GM12865 (cell line): ENCODE results near the gene FHIT.

Experiments
- DNase-seq: peaks from one replicate; pipeline ENCODE4 v3.0.0; 2010; ENCODE audit warnings: low read depth
- H3K4me3 ChIP-seq: 2 replicates; pipeline ENCODE4 v1.5.1; 2011; ENCODE audit warnings: mild to moderate bottlenecking, low read depth, low read length, control low read depth
- TF ChIP-seq, protein P1 (sequence below): IDR thresholded peaks from 2 replicates; pipeline ENCODE4 v1.5.1; 2011; ENCODE audit warnings: low read length, control low read depth, low read depth, inconsistent platforms; ENCODE audit not compliant: insufficient read depth; ENCODE audit errors: missing control alignments

FHIT gene

DNA sequence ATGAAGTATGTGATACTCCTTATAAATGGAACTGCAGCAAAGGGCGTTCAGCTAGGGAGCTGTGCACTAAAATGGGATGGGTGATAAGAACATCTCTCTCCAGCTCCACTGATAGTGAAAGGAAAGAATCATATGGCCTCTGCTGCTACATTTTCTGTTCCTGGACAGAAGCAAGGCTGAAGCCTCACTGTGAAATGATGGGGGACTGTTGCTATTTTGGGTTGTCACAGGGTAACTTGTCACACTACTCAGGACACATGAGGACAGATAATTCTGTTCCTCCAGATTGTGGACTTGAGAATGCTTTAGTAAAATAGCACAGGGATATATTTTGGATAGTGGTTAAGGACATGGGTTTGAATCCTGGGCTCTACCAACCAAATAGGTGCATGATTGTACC is 423.6 kb downstream of the FHIT start:
- no peak overlapping the region for H3K4me3 ChIP-seq
- TF ChIP-seq, protein P1, sequence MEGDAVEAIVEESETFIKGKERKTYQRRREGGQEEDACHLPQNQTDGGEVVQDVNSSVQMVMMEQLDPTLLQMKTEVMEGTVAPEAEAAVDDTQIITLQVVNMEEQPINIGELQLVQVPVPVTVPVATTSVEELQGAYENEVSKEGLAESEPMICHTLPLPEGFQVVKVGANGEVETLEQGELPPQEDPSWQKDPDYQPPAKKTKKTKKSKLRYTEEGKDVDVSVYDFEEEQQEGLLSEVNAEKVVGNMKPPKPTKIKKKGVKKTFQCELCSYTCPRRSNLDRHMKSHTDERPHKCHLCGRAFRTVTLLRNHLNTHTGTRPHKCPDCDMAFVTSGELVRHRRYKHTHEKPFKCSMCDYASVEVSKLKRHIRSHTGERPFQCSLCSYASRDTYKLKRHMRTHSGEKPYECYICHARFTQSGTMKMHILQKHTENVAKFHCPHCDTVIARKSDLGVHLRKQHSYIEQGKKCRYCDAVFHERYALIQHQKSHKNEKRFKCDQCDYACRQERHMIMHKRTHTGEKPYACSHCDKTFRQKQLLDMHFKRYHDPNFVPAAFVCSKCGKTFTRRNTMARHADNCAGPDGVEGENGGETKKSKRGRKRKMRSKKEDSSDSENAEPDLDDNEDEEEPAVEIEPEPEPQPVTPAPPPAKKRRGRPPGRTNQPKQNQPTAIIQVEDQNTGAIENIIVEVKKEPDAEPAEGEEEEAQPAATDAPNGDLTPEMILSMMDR, result no peak
- no peak for DNase-seq

DNA sequence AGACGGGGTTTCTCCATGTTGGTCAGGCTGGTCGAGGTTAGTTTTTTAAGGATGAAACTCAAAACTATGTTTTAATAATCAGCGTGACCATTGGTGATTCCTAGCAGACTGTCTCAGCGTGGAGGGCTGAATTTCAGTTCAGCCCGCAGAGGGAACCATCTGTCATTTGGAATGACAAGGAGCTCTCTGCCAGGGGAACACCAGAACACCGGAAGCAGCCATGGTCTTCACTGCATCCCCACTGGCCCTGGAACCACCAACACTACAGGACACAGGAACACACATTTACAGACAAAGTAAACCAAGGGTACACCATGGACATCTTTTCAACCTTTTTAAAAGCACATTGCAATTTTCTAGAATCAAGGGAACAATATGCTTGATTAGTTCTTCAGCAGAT is 424.7 kb downstream of the FHIT start:
- no peak for DNase-seq
- TF ChIP-seq, protein P1, result no peak

DNA sequence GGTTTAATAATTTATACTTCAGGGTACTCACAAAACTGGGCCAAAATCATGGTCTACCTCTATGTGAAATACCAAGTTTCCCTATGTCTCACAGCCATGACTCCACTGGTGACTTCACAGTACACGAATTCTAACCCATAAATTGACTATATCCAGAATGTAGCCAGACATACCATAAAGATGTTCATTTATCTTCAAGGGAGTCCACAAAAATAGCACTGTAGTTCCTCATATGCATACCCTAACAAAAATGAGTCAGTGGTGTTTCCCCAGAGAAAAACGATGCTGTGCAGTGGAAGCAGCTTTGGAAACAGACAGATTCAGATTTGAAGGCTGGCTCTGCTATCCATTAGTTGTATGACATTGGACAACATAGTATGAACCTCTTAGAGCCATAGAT is 438.8 kb downstream of the FHIT start:
- TF ChIP-seq, protein P1, result no peak
- no peak for DNase-seq
- no peak overlapping the region for H3K4me3 ChIP-seq

More for the DNA sequence above, 424.7 kb downstream of the FHIT start:
- H3K4me3 ChIP-seq, result no peak overlapping the region

DNA sequence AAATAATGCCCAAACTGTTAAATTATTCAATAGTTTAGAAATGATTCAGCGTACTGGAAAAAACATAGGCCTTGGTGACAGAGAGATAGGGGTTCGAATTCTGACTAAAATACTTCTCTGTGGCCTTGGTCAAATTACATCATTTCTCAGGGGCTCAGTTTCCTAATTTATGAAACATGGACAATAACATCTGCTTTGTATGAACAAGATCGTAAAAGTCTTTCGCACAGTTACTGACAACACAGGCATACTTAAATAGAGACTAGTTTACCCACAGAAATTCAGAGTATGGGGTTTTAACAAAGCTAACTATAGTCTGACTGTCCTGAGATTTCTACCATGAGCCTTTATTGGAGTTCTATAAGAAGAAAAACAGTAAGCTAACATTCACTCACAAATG is 440.4 kb downstream of the FHIT start:
- no peak overlapping the region for H3K4me3 ChIP-seq
- TF ChIP-seq, protein P1, result no peak

DNA sequence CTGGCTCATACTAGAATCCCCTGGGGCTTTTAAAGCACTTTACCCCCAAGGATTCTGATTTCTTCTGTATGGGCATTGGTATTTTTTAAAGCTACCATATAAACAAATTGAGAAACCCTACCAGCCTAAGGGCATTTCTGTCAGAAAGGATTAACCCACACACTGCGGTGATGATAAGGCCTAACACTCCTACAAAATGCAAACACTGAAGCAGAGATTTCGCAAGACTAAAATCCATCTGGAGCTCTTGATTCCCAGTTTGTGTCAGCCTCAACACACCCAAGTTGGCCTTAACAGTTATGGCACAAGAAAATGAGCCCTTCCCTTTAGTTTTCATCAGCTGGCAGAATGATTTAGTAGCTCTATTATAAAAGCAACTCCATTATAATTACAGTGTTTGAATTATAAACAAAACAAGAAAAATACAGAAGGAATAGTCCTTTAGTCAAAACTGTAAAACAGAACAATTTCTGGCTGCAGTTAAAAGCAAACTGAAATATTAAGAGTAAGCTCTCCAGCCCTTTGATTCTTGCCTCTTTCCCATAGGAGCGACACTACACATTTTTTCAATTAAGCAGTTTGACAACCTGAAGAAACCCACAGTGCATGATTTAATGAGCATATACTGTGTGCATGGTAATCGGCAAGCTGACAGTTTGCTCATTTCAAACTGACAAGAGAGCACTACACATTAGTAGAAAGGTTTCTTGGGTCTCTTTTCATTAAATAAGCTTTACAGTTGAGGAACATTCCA is 441.2 kb downstream of the FHIT start:
- TF ChIP-seq, protein P1, result no peak

More for the DNA sequence above, 440.4 kb downstream of the FHIT start:
- DNase-seq, result no peak

DNA sequence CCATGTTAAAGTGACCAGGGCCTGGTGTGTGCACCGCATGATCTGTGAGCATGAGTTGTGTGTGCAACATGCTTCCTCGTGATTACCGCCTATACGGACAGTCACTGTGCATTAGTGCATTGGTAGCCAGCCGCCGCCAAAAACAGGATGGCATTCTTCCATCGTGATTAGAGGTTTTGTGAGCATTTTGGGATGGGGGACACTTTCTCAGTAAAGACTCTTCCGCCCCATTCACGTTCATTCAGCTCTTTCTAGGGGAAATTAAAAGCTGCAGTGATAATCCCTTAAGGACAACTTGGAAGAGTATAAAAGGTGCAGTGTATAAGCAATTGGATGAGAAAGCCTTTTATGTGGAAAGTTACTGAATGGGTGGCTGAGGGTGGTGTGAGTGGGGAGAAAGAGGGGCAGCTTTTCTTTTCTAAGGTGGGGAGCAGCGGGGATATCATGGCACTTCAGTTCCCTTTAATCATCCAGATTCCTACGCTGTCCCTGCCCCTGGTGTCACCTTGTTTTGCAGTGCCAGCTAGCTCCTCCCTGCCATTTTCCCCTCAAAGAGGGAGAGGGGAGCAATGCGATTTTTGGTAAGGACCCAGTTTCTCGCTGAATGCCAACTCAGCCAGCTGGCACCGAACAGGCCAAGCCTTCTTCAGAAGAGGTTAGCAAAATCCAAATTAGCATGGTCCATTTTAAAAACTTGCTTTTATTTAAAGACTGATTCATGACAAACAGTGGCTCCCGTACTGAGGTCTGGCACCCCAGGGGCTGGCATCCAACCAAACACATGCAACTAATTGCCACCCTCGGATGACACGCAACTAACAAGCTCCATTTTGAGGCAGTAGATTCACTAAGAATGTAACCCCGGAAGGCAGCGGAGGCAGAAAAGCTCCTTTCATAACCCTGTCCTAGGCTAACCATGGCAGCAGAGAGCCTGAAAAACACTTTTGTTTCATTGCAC is 447.8 kb downstream of the FHIT start:
- TF ChIP-seq, protein P1, result no peak

More for the DNA sequence above, 441.2 kb downstream of the FHIT start:
- DNase-seq, result no peak
- no peak overlapping the region for H3K4me3 ChIP-seq

More for the DNA sequence above, 447.8 kb downstream of the FHIT start:
- no peak for DNase-seq
- H3K4me3 ChIP-seq, result no peak overlapping the region
